ENCODE measurements around the gene CLINT1. TPM values are rescaled to one million over a fixed set of nuclear protein-coding genes. Genes with fewer than 3 reads are reported as not detected.
"Not testable (repeated sequence)": the region's sequence is repeated elsewhere in the genome, so short reads cannot be mapped to it uniquely, and the experiment has no call there.

The CLINT1 gene
- total RNA-seq, 4 donors from 2014 or later: 89.3 to 122 (median 107) TPM

GRCh38 chr5:157857816-157858526 is 974 bp downstream of the CLINT1 start:
- no peak for DNase-seq (ENCODE audit: low spot score in 2 of 2)
- intact Hi-C loops (cut with DNase I; ENCODE audit: low total_unique reads): no loop called here
- peak overlapping the region; percentile 93 for H3K4me3 ChIP-seq (ENCODE audit: low read depth, poor library complexity, severe bottlenecking)
- no peak for TF ChIP-seq CTCF (IDR thresholded peaks at IDR 0.05)
- TF ChIP-seq POLR2A (IDR thresholded peaks at IDR 0.05): no peak
- 3 to 4% methylated on average over 5 of the region's 5 CpGs for WGBS, 2 donors

GRCh38 chr5:157855404-157855994 is 3.4 kb downstream of the CLINT1 start:
- intact Hi-C loops (cut with DNase I; ENCODE audit: low total_unique reads): no loop called here
- DNase-seq (ENCODE audit: low spot score in 2 of 2): peak in 1 of 2 donors; percentile 56
- TF ChIP-seq CTCF (IDR thresholded peaks at IDR 0.05): no peak
- TF ChIP-seq POLR2A (IDR thresholded peaks at IDR 0.05): no peak
- H3K4me3 ChIP-seq (ENCODE audit: low read depth, poor library complexity, severe bottlenecking): no peak overlapping the region
- 58 to 64% methylated on average over 10 of the region's 10 CpGs for WGBS, 2 donors

GRCh38 chr5:157853365-157853764 is 5.6 kb downstream of the CLINT1 start:
- DNase-seq (ENCODE audit: low spot score in 2 of 2); intact Hi-C loops (cut with DNase I; ENCODE audit: low total_unique reads); H3K4me3 ChIP-seq (ENCODE audit: low read depth, poor library complexity, severe bottlenecking): not testable (repeated sequence)
- WGBS, 2 donors: 91 to 92% methylated on average over 9 of the region's 9 CpGs

- H3K4me3 ChIP-seq (ENCODE audit: low read depth, poor library complexity, severe bottlenecking): no peak overlapping the region
- intact Hi-C loops (cut with DNase I; ENCODE audit: low total_unique reads): no loop called here
- WGBS, 2 donors: 93 to 99% methylated on average over 3 of the region's 3 CpGs
- TF ChIP-seq POLR2A (IDR thresholded peaks at IDR 0.05): no peak
- TF ChIP-seq CTCF (IDR thresholded peaks at IDR 0.05): no peak
- DNase-seq (ENCODE audit: low spot score in 2 of 2): no peak
These were observed 12.9 kb downstream of the CLINT1 start for GRCh38 chr5:157845914-157846598.

GRCh38 chr5:157842787-157843186 is 16.2 kb downstream of the CLINT1 start:
- no peak overlapping the region for H3K4me3 ChIP-seq (ENCODE audit: low read depth, poor library complexity, severe bottlenecking)
- intact Hi-C loops (cut with DNase I; ENCODE audit: low total_unique reads): no loop called here
- no peak for TF ChIP-seq POLR2A (IDR thresholded peaks at IDR 0.05)
- TF ChIP-seq CTCF (IDR thresholded peaks at IDR 0.05): no peak
- 59 to 62% methylated on average over 4 of the region's 4 CpGs for WGBS, 2 donors
- no peak for DNase-seq (ENCODE audit: low spot score in 2 of 2)

GRCh38 chr5:157842185-157842584 is 16.8 kb downstream of the CLINT1 start:
- no peak overlapping the region for H3K4me3 ChIP-seq (ENCODE audit: low read depth, poor library complexity, severe bottlenecking)
- TF ChIP-seq POLR2A (IDR thresholded peaks at IDR 0.05): no peak
- TF ChIP-seq CTCF (IDR thresholded peaks at IDR 0.05): no peak
- WGBS, 2 donors: 79 to 86% methylated on average over 5 of the region's 5 CpGs
- intact Hi-C loops (cut with DNase I; ENCODE audit: low total_unique reads): no loop called here
- no peak for DNase-seq (ENCODE audit: low spot score in 2 of 2)
